ENCODE results near the gene YPEL3.
A peak's percentile ranks its signal among the peaks of the same experiment; 100 is the strongest.
"Not testable (repeated sequence)": the region's sequence is repeated elsewhere in the genome, so short reads cannot be mapped to it uniquely, and the experiment has no call there.

Gene YPEL3

GRCh38 chr16:30115238-30115637 is 19.2 kb upstream of the YPEL3 start:
- Histone ChIP-seq H3K4me3 (replicated peaks; ENCODE audit: low read depth, low read length) (no peak overlapping the region), H3K27me3 (replicated peaks; ENCODE audit: control insufficient read depth, insufficient read depth, low read length) (no peaks in the 10 kb centered on the region), H3K36me3 (ENCODE audit: control insufficient read depth, insufficient read depth, low read length) (peaks cover 2% of the 10 kb centered on the region)
- DNase-seq (ENCODE audit: extremely low read depth, insufficient read length), result no peak
- no peak for TF ChIP-seq CTCF (IDR thresholded peaks at IDR 0.05; ENCODE audit: insufficient read depth, low read length, poor library complexity, severe bottlenecking)

GRCh38 chr16:30114833-30115232 is 18.8 kb upstream of the YPEL3 start:
- not testable (repeated sequence) for H3K4me3 ChIP-seq (replicated peaks; ENCODE audit: low read depth, low read length); H3K36me3 ChIP-seq (ENCODE audit: control insufficient read depth, insufficient read depth, low read length); DNase-seq (ENCODE audit: extremely low read depth, insufficient read length); H3K27me3 ChIP-seq (replicated peaks; ENCODE audit: control insufficient read depth, insufficient read depth, low read length)

GRCh38 chr16:30114411-30114810 is 18.4 kb upstream of the YPEL3 start:
- no peaks in the 10 kb centered on the region for H3K27me3 ChIP-seq (replicated peaks; ENCODE audit: control insufficient read depth, insufficient read depth, low read length)
- no peak for DNase-seq (ENCODE audit: extremely low read depth, insufficient read length)

GRCh38 chr16:30113711-30114333 is 17.8 kb upstream of the YPEL3 start:
- H3K36me3 ChIP-seq (ENCODE audit: control insufficient read depth, insufficient read depth, low read length), result peaks cover 2% of the 10 kb centered on the region
- no peaks in the 10 kb centered on the region for H3K27me3 ChIP-seq (replicated peaks; ENCODE audit: control insufficient read depth, insufficient read depth, low read length)
- no peak for DNase-seq (ENCODE audit: extremely low read depth, insufficient read length)

More at GRCh38 chr16:30114411-30114810, 18.4 kb upstream of the YPEL3 start:
- TF ChIP-seq CTCF (IDR thresholded peaks at IDR 0.05; ENCODE audit: insufficient read depth, low read length, poor library complexity, severe bottlenecking), result no peak
- H3K36me3 ChIP-seq (ENCODE audit: control insufficient read depth, insufficient read depth, low read length), result peaks cover 2% of the 10 kb centered on the region
- H3K4me3 ChIP-seq (replicated peaks; ENCODE audit: low read depth, low read length), result no peak overlapping the region

GRCh38 chr16:30113031-30113710 is 17.2 kb upstream of the YPEL3 start, which contains the start of gene GDPD3:
TSS of gene GDPD3 (minus strand) at chr16:30113537. CDS start at chr16:30113478, 59 bp downstream.
- no peak within 1 kb of the TSS for H3K4me3 ChIP-seq (replicated peaks; ENCODE audit: low read depth, low read length)
- H3K27me3 ChIP-seq (replicated peaks; ENCODE audit: control insufficient read depth, insufficient read depth, low read length), result no peaks in the 10 kb centered on the region
- peaks cover 2% of the 10 kb centered on the region for H3K36me3 ChIP-seq (ENCODE audit: control insufficient read depth, insufficient read depth, low read length)
- no peak for TF ChIP-seq CTCF (IDR thresholded peaks at IDR 0.05; ENCODE audit: insufficient read depth, low read length, poor library complexity, severe bottlenecking)
- peak; percentile 31 for DNase-seq (ENCODE audit: extremely low read depth, insufficient read length)

More at GRCh38 chr16:30113711-30114333, 17.8 kb upstream of the YPEL3 start:
- no peak for TF ChIP-seq CTCF (IDR thresholded peaks at IDR 0.05; ENCODE audit: insufficient read depth, low read length, poor library complexity, severe bottlenecking)
- H3K4me3 ChIP-seq (replicated peaks; ENCODE audit: low read depth, low read length), result no peak overlapping the region

GRCh38 chr16:30112197-30113030 is 16.4 kb upstream of the YPEL3 start:
- TF ChIP-seq CTCF (IDR thresholded peaks at IDR 0.05; ENCODE audit: insufficient read depth, low read length, poor library complexity, severe bottlenecking), result peak; percentile 82
- peaks cover 2% of the 10 kb centered on the region; the same call in 1 of the 2 replicates for H3K36me3 ChIP-seq (ENCODE audit: control insufficient read depth, insufficient read depth, low read length)
- H3K4me3 ChIP-seq (replicated peaks; ENCODE audit: low read depth, low read length), result no peak overlapping the region
- no peaks in the 10 kb centered on the region for H3K27me3 ChIP-seq (replicated peaks; ENCODE audit: control insufficient read depth, insufficient read depth, low read length)
- peak; percentile 56 for DNase-seq (ENCODE audit: extremely low read depth, insufficient read length)
